Tibial nerve (tissue), 4 donors: ENCODE data around the gene CD48. TPM values are rescaled to one million over a fixed set of nuclear protein-coding genes. Genes with fewer than 3 reads are reported as not detected.
A peak's percentile ranks its signal among the peaks of the same experiment; 100 is the strongest.

Experiments used
- DNase-seq, 2 donors: peaks; one replicate each; pipeline ENCODE4 v3.0.0-alpha.2; 2019; ENCODE audit warnings: low spot score in 2 of 2
- H3K27ac ChIP-seq, 4 donors: fragments of 200-600 bp; sonication (generic) in 3 of 4; one replicate each; pipeline ENCODE4 v1.5.1; 2017 to 2019; ENCODE audit warnings: mild to moderate bottlenecking in 1 of 4
- H3K27me3 ChIP-seq, 2 donors: fragments of 200-600 bp; sonication (generic) in 1 of 2; one replicate each; pipeline versions ENCODE4 v1.5.1 to v1.6.0; 2017 to 2019
- H3K36me3 ChIP-seq, 3 donors: fragments of 200-600 bp; sonication (generic); one replicate each; pipeline ENCODE4 v1.5.1; 2018 to 2019
- H3K4me1 ChIP-seq, 4 donors: fragments of 200-600 bp; sonication (generic) in 3 of 4; one replicate each; pipeline ENCODE4 v1.5.1; 2017 to 2019
- H3K4me3 ChIP-seq, 4 donors: fragments of 200-600 bp; sonication (generic) in 3 of 4; one replicate each; pipeline ENCODE4 v1.5.1; 2017 to 2019; ENCODE audit warnings: mild to moderate bottlenecking in 1 of 4, moderate library complexity in 1 of 4
- H3K9me3 ChIP-seq, 4 donors: fragments of 200-600 bp; sonication (generic) in 3 of 4; one replicate each; pipeline ENCODE4 v1.5.1; 2017 to 2019
- CTCF ChIP-seq, 5 experiments: fragments of 200-600 bp in 3 of 5; fragments of 450-650 bp in 2 of 5; sonication (generic) in 3 of 5; IDR thresholded peaks; one replicate each; pipeline ENCODE4 v1.5.1; 2016 to 2019; ENCODE audit warnings: antibody characterized with exemption in 5 of 5, mild to moderate bottlenecking in 3 of 5, moderate library complexity in 2 of 5
- EP300 ChIP-seq, 2 donors: sonication (generic); formaldehyde crosslinking; IDR thresholded peaks; one replicate each; pipeline ENCODE4 v1.6.1; 2017; ENCODE audit warnings: antibody characterized with exemption in 2 of 2, mild to moderate bottlenecking in 1 of 2
- POLR2A ChIP-seq, 2 donors: fragments of 450-650 bp; IDR thresholded peaks; one replicate each; pipeline ENCODE4 v1.6.1; 2017; ENCODE audit warnings: antibody characterized with exemption in 2 of 2, mild to moderate bottlenecking in 2 of 2, moderate library complexity in 2 of 2
- WGBS, 2 donors: methylation state at CpG; one replicate each; pipeline ENCODE4 v1.1.5; 2018; 5-methylcytosine and 5-hydroxymethylcytosine counted together
- total RNA-seq, 4 donors: library from RNA; depleted of rRNA; stranded (reverse); fragments of >200 nt; gene quantifications; one replicate each; pipeline ENCODE4 v1.1.0, GENCODE V29; 2016

Gene CD48
- total RNA-seq, 4 donors from 2014 or later = 1.5 to 5.9 (median 2.0) TPM

- DNase-seq = no peak
- H3K27ac ChIP-seq = no peak overlapping the region
- no peaks in the 10 kb centered on the region for H3K27me3 ChIP-seq
- H3K4me3 ChIP-seq = no peak overlapping the region
- WGBS, 2 donors = 65 to 74% methylated on average over 5 of the region's 5 CpGs
- TF ChIP-seq EP300 (IDR thresholded peaks at IDR 0.05) = no peak
- TF ChIP-seq CTCF (IDR thresholded peaks at IDR 0.05) = no peak
- TF ChIP-seq POLR2A (IDR thresholded peaks at IDR 0.05) = no peak
- no peaks in the 10 kb centered on the region for H3K4me1 ChIP-seq
- no peaks in the 10 kb centered on the region for H3K36me3 ChIP-seq
- peaks cover 0 to 6% (median 0%) of the 10 kb centered on the region in 4 donors for H3K9me3 ChIP-seq
Observed at GRCh38 chr1:160741612-160742348, 30.2 kb upstream of the CD48 start.

- H3K4me1 ChIP-seq = no peaks in the 10 kb centered on the region
Observed at GRCh38 chr1:160741092-160741501, 29.5 kb upstream of the CD48 start.

GRCh38 chr1:160740133-160740688 lies 28.6 kb upstream of the CD48 start:
- Histone ChIP-seq H3K4me1 (no peaks in the 10 kb centered on the region), H3K4me3 (no peak overlapping the region), H3K27ac (peak overlapping the region in 1 of 4 donors; percentile 2), H3K27me3 (no peaks in the 10 kb centered on the region), H3K36me3 (no peaks in the 10 kb centered on the region), H3K9me3 (peaks cover 0 to 10% (median 0%) of the 10 kb centered on the region in 4 donors)
- 76 to 86% methylated on average over 5 of the region's 5 CpGs for WGBS, 2 donors
- no peak for TF ChIP-seq CTCF (IDR thresholded peaks at IDR 0.05)
- TF ChIP-seq EP300 (IDR thresholded peaks at IDR 0.05) = no peak
- TF ChIP-seq POLR2A (IDR thresholded peaks at IDR 0.05) = no peak
- DNase-seq = no peak

More at GRCh38 chr1:160741092-160741501, 29.5 kb upstream of the CD48 start:
- DNase-seq = no peak
- H3K4me3 ChIP-seq = no peak overlapping the region
- no peaks in the 10 kb centered on the region for H3K36me3 ChIP-seq
- TF ChIP-seq POLR2A (IDR thresholded peaks at IDR 0.05) (no peak), CTCF (IDR thresholded peaks at IDR 0.05) (no peak), EP300 (IDR thresholded peaks at IDR 0.05) (no peak)
- WGBS, 2 donors = 85 to 86% methylated on average over 4 of the region's 4 CpGs
- H3K27ac ChIP-seq = no peak overlapping the region
- no peaks in the 10 kb centered on the region for H3K27me3 ChIP-seq
- peaks cover 0 to 10% (median 0%) of the 10 kb centered on the region in 4 donors for H3K9me3 ChIP-seq

- TF ChIP-seq EP300 (IDR thresholded peaks at IDR 0.05) = no peak
- TF ChIP-seq POLR2A (IDR thresholded peaks at IDR 0.05) = no peak
- no peak for TF ChIP-seq CTCF (IDR thresholded peaks at IDR 0.05)
- Histone ChIP-seq H3K36me3 (no peaks in the 10 kb centered on the region), H3K27me3 (no peaks in the 10 kb centered on the region), H3K4me3 (no peak within 1 kb of the TSS), H3K9me3 (peaks cover 0 to 10% (median 0%) of the 10 kb centered on the region in 4 donors), H3K4me1 (no peaks in the 10 kb centered on the region), H3K27ac (peak within 1 kb of the TSS in 1 of 4 donors; percentile 2)
- peak in 1 of 2 donors; percentile 9 for DNase-seq
- 78 to 83% methylated on average over 5 of the region's 5 CpGs for WGBS, 2 donors
Observed at GRCh38 chr1:160739098-160739511, 27.5 kb upstream of the CD48 start, which contains the start of gene SLAMF7. SLAMF7 (plus strand) TSS chr1:160739247; CDS start chr1:160739302, 55 bp downstream.

- no peaks in the 10 kb centered on the region for H3K36me3 ChIP-seq
- DNase-seq = no peak
- H3K9me3 ChIP-seq = peaks cover 0 to 10% (median 0%) of the 10 kb centered on the region in 4 donors
- WGBS, 2 donors = 76 to 82% methylated on average over 2 of the region's 2 CpGs
- H3K4me3 ChIP-seq = no peak overlapping the region
- H3K27me3 ChIP-seq = no peaks in the 10 kb centered on the region
- TF ChIP-seq EP300 (IDR thresholded peaks at IDR 0.05) (no peak), CTCF (IDR thresholded peaks at IDR 0.05) (no peak), POLR2A (IDR thresholded peaks at IDR 0.05) (no peak)
- H3K27ac ChIP-seq = no peak overlapping the region
- no peaks in the 10 kb centered on the region for H3K4me1 ChIP-seq
Observed at GRCh38 chr1:160738271-160738670, 26.6 kb upstream of the CD48 start.
